HG02763 (cell line): ENCODE measurements around the gene ZKSCAN1.
"Not testable (repeated sequence)": the region's sequence is repeated elsewhere in the genome, so short reads cannot be mapped to it uniquely, and the experiment has no call there.

Source experiments
- ATAC-seq: cut with Tn5 transposase; IDR thresholded peaks from one replicate; pipeline ENCODE4 v1.9.1; 2021; ENCODE audit warnings: mild to moderate bottlenecking, moderate library complexity; ENCODE audit not compliant: unreplicated experiment

Gene ZKSCAN1

DNA sequence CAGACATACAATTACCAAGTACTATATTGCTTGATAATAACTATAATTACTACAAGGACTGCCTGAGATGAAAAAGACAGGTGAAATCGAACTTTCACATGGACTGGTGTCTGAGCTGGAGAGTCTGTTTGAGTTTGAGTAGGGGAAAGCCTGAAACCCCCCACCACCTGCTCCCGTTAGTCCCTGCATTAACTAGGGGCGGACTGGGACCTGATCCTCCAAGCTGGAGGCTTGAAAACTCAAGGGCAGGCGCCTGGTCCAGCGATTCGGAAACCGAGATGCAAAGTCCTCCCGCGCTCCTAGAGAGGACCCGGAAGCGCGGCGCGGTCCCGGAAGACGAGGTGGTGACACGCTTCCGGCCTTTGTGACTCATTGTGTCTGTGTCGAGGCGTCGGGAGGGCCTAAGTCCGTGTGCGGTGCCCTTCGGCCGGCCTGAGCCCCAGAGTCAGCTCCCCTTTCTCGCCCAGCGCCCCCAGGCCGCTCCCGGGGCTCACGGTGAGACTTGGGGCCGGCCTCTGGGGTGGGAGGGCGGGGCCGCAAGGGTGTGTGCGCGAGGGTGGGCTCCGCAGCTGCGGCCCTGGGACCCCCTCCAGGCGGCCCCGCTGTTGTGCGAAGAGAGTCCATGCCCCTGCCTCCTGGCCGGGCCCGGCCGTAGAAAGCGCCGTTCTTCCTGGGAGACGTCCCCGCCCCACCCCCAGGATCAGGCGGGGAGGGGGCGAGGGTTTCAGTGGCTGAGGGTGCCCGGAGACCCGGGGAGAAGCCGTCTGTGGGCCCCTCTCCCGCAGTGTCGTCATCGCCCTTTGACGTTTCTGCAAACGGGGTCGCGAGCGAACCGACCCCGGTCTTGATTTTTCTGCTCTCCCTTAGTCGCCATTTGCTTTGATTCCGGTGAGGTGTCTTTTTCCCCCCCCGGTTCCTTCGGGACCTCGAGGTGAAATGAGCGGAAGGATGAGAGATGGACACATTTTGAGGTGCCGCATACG is at the start of gene ZKSCAN1:
Gene ZKSCAN1, plus strand, starts transcription at position 365 of the 983 bp plus-strand sequence. CDS start 7,911 bp downstream, outside the sequence.
- peak; percentile 89 for ATAC-seq

- ATAC-seq: no peak
These were observed 46.1 kb upstream of the ZKSCAN1 start for GRCh38 chr7:99969298-99969697.

DNA sequence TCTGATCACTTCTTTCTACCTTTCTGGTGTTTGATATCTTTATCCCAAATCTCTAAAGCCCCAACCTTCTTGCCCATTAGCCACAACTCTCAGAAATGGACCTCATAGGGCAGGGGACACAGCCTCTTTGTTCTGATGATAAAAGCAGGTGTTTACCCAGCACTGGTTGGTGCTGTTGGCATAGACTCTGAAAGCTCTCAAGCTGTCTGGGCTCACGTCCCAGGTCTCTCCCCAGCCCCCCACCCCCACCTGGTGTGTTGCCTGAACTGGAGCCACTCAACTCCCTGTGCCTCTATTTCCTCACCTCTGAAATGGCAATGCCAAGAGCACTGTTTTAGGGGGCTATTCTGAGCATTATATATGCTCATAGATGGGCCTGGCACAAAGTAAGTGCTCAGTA is 45.6 kb upstream of the ZKSCAN1 start:
- ATAC-seq: not testable (repeated sequence)

GRCh38 chr7:99971242-99971641 is 44.2 kb upstream of the ZKSCAN1 start:
- no peak for ATAC-seq

DNA sequence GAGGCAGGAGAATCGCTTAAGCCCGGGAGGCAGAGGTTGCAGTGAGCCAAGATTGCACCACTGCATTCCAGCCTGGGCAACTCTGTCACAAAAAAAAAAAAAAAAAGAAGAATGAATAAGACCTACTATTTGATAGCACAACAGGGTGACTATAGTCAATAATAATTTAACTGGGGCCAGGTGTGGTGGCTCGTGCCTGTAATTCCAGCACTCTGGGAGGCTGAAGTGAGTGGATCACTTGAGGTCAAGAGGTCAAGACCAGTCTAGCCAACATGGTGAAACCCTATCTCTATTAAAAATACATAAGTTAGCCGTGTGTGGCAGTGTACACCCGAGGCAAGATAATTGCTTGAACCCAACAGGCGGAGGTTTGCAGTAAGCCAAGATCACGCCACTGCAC is 41.6 kb upstream of the ZKSCAN1 start:
- ATAC-seq: not testable (repeated sequence)

DNA sequence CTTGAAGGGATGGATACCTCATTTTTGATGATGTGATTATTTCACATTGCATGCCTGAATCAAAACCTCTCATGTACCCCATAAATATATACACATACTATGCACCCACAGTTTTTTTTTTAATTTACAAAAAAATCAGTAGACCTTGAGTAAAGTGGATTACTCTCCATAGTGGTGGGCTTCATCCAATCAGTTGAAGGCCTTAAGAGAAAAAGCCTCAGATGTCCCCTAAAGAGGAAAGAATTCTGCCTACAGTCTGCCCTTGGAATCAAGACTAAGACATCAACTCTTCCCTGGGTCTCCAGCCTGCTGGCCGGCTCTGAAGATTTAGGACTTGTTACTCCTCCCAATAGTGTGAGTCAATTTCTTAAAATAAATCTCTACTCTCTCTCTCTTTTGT is 40.7 kb upstream of the ZKSCAN1 start:
- no peak for ATAC-seq

DNA sequence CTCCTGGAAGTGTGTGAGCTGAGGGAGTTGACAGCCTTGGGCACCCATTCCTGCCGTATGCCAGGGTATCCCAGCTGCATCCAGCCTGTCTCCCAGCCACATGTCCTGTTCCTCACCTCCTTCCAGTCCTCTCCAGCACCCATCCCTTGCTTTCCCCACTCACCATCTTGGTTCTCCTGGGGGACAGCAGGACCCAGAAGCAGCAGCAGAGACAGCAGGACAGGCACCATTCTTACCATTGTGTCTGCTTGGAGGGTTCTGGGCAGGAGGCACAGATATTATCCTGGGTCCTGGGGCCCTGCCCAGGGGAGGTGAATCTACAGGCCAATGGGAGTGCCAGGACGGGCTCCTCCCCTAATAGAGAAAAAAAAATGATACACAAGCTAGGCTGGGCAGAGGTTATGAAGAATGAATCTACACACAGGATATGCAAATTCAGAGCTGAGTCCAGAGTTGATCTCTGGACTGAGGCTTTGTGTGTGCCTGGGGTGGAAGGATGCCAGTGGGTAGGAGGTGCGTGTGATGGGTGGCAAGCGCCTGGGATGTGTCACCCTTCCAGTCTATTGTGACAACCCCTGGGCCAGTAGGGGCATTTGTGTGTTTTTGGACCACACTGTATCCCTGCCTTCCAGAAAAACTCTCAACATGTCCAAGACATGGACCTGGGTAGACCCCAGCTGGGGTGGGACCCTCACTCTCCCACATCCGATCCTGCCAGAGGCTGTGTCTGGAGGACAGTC is 39.4 kb upstream of the ZKSCAN1 start, which contains the start of gene AZGP1:
Gene AZGP1, minus strand, starts transcription at position 250 of the 740 bp plus-strand sequence. Its CDS starts 11 bp downstream, at position 239.
- no peak for ATAC-seq

DNA sequence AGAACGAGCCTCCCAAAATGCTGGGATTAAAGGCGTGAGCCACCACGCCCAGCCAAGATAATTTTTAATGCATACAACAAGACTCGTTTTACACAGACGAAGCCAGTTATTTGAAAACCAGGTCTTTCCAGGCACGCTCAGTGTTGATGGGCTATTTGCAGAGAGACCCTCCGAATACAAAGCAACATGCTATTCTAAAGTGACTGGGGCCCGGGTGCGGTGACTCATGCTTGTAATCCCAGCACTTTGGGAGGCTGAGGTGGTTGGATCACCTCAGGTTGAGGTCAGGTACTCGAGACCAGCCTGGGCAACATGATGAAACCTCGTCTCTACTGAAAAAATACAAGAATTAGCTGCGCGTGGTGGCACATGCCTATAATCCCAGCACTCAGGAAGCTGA is 38.8 kb upstream of the ZKSCAN1 start:
- ATAC-seq: no peak

DNA sequence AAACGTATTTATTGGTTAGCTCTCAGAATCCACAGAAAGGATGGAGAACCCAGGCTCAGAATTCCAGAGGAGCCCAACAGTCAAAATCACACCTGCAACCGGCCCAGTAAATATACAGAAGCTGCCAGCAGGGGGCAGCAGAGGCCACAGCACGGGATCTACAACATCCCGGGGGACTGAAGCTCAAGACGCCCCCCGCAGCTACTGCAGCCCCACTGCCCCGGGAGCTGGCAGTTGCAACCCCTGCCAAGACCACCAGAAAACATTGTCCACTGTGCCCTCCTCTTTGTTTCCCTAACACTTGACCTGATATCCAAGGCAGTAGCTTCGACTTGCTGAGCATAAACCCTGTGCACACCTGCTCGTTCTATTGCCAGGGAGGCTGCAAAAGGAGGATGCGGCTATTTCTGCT is 35.6 kb upstream of the ZKSCAN1 start:
- not testable (repeated sequence) for ATAC-seq

DNA sequence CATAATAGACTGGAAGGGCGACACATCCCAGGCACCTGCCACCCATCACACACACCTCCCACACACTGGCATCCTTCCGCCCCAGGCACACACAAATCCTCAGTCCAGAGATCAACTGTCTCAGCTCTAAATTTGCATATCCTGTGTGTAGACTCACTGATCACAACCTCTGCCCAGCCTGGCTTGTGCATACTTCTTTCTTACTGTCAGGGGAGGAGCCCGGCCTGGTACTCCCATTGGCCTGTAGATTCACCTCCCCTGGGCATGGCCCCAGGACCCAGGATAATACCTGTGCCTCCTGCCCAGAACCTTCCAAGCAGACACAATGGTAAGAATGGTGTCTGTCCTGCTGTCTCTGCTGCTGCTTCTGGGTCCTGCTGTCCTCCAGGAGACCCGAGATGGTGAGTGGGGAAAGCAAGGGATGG is 34.9 kb upstream of the ZKSCAN1 start:
- ATAC-seq: not testable (repeated sequence)

GRCh38 chr7:99981066-99981465 is 34.3 kb upstream of the ZKSCAN1 start:
- ATAC-seq: not testable (repeated sequence)

- ATAC-seq: no peak
These were observed 30.8 kb upstream of the ZKSCAN1 start for GRCh38 chr7:99984593-99984992.

GRCh38 chr7:99987306-99987705 is 28.1 kb upstream of the ZKSCAN1 start:
- not testable (repeated sequence) for ATAC-seq

GRCh38 chr7:99987846-99988245 is 27.6 kb upstream of the ZKSCAN1 start:
- no peak for ATAC-seq

GRCh38 chr7:99990460-99990852 is 24.9 kb upstream of the ZKSCAN1 start:
- no peak for ATAC-seq

- not testable (repeated sequence) for ATAC-seq
These were observed 23.9 kb upstream of the ZKSCAN1 start for GRCh38 chr7:99991543-99991942.

GRCh38 chr7:99992330-99993038 is 22.9 kb upstream of the ZKSCAN1 start:
- no peak for ATAC-seq

- no peak for ATAC-seq
These were observed 20.6 kb upstream of the ZKSCAN1 start for GRCh38 chr7:99994819-99995218.

GRCh38 chr7:99996755-99997544 is 18.4 kb upstream of the ZKSCAN1 start:
- no peak for ATAC-seq

- no peak for ATAC-seq
These were observed 17.8 kb upstream of the ZKSCAN1 start for GRCh38 chr7:99997545-99998137.
